Rectal smooth muscle tissue (tissue), 1 donor: ENCODE results near the gene ZNHIT3.
A peak's percentile ranks its signal among the peaks of the same experiment; 100 is the strongest.

ENCODE experiments used
- H3K27ac ChIP-seq: one replicate; pipeline ENCODE4 v1.7.0; 2013; ENCODE audit warnings: low read depth, low read length, inconsistent platforms
- H3K27me3 ChIP-seq: one replicate; pipeline ENCODE4 v1.7.0; 2013; ENCODE audit warnings: low read length; ENCODE audit not compliant: control insufficient read depth, insufficient read depth
- H3K36me3 ChIP-seq: one replicate; pipeline ENCODE4 v1.7.0; 2013; ENCODE audit warnings: low read length; ENCODE audit not compliant: control insufficient read depth, insufficient read depth
- H3K4me1 ChIP-seq: one replicate; pipeline ENCODE4 v1.7.0; 2013; ENCODE audit warnings: low read length; ENCODE audit not compliant: control insufficient read depth, insufficient read depth
- H3K4me3 ChIP-seq: one replicate; pipeline ENCODE4 v1.7.0; 2013; ENCODE audit warnings: low read length
- H3K9ac ChIP-seq: one replicate; pipeline ENCODE4 v1.7.0; 2013; ENCODE audit warnings: low read length

ZNHIT3 gene

GRCh38 chr17:36527621-36528250, 41.3 kb downstream of the ZNHIT3 start:
- H3K36me3 ChIP-seq = peaks cover 23% of the 10 kb centered on the region
- no peak overlapping the region for H3K27ac ChIP-seq
- H3K4me3 ChIP-seq = no peak overlapping the region

GRCh38 chr17:36529121-36529520, 42.6 kb downstream of the ZNHIT3 start:
- Histone ChIP-seq H3K4me1 (no peaks in the 10 kb centered on the region), H3K27me3 (no peaks in the 10 kb centered on the region), H3K27ac (no peak overlapping the region), H3K36me3 (peaks cover 23% of the 10 kb centered on the region), H3K9ac (no peak overlapping the region), H3K4me3 (no peak overlapping the region)

More at GRCh38 chr17:36527621-36528250, 41.3 kb downstream of the ZNHIT3 start:
- Histone ChIP-seq H3K9ac (no peak overlapping the region), H3K4me1 (no peaks in the 10 kb centered on the region), H3K27me3 (no peaks in the 10 kb centered on the region)

- Histone ChIP-seq H3K4me3 (no peak overlapping the region), H3K27me3 (no peaks in the 10 kb centered on the region), H3K4me1 (peaks cover 3% of the 10 kb centered on the region), H3K36me3 (peaks cover 7% of the 10 kb centered on the region), H3K9ac (no peak overlapping the region), H3K27ac (no peak overlapping the region)
Measured at GRCh38 chr17:36532435-36532975, 46.0 kb downstream of the ZNHIT3 start.

GRCh38 chr17:36533935-36534839, 47.7 kb downstream of the ZNHIT3 start:
- H3K9ac ChIP-seq = peak overlapping the region; percentile 69
- H3K27ac ChIP-seq = peak overlapping the region; percentile 91
- H3K36me3 ChIP-seq = peaks cover 2% of the 10 kb centered on the region
- peak overlapping the region; percentile 79 for H3K4me3 ChIP-seq
- peaks cover 3% of the 10 kb centered on the region for H3K4me1 ChIP-seq
- no peaks in the 10 kb centered on the region for H3K27me3 ChIP-seq

GRCh38 chr17:36534840-36535668, 48.6 kb downstream of the ZNHIT3 start, which contains the start of the genes MYO19 and PIGW:
TSS of gene MYO19 (minus strand) at chr17:36534868. CDS start at chr17:36532538, 2,330 bp downstream.
TSS of gene PIGW (plus strand) at chr17:36534987. CDS start at chr17:36537102, 2,115 bp downstream.
- peak within 1 kb of the TSS; percentile 79 for H3K4me3 ChIP-seq
- peaks cover 2% of the 10 kb centered on the region for H3K36me3 ChIP-seq
- peak within 1 kb of the TSS; percentile 91 for H3K27ac ChIP-seq
- H3K9ac ChIP-seq = peak within 1 kb of the TSS; percentile 88
- H3K4me1 ChIP-seq = peaks cover 3% of the 10 kb centered on the region
- no peaks in the 10 kb centered on the region for H3K27me3 ChIP-seq

GRCh38 chr17:36535669-36536081, 49.2 kb downstream of the ZNHIT3 start:
- peak overlapping the region; percentile 16 for H3K9ac ChIP-seq
- H3K4me3 ChIP-seq = peak overlapping the region; percentile 79
- no peaks in the 10 kb centered on the region for H3K27me3 ChIP-seq
- H3K36me3 ChIP-seq = peaks cover 2% of the 10 kb centered on the region
- H3K4me1 ChIP-seq = peaks cover 3% of the 10 kb centered on the region
- H3K27ac ChIP-seq = peak overlapping the region; percentile 91

- H3K4me3 ChIP-seq = no peak overlapping the region
- peaks cover 3% of the 10 kb centered on the region for H3K4me1 ChIP-seq
- no peaks in the 10 kb centered on the region for H3K36me3 ChIP-seq
- H3K27me3 ChIP-seq = no peaks in the 10 kb centered on the region
- H3K27ac ChIP-seq = no peak overlapping the region
- no peak overlapping the region for H3K9ac ChIP-seq
Measured at GRCh38 chr17:36540696-36541095, 54.2 kb downstream of the ZNHIT3 start.

GRCh38 chr17:36542755-36543154, 56.3 kb downstream of the ZNHIT3 start:
- Histone ChIP-seq H3K27me3 (no peaks in the 10 kb centered on the region), H3K4me3 (no peak overlapping the region), H3K4me1 (peaks cover 19% of the 10 kb centered on the region), H3K27ac (no peak overlapping the region), H3K36me3 (no peaks in the 10 kb centered on the region), H3K9ac (no peak overlapping the region)

GRCh38 chr17:36544044-36544306, 57.5 kb downstream of the ZNHIT3 start:
- Histone ChIP-seq H3K4me3 (peak overlapping the region; percentile 79), H3K4me1 (peaks cover 19% of the 10 kb centered on the region), H3K9ac (peak overlapping the region; percentile 72), H3K27ac (peak overlapping the region; percentile 88), H3K36me3 (no peaks in the 10 kb centered on the region), H3K27me3 (no peaks in the 10 kb centered on the region)

GRCh38 chr17:36544307-36545076, 58.0 kb downstream of the ZNHIT3 start, which contains the start of gene GGNBP2:
TSS of gene GGNBP2 (plus strand) at chr17:36544919. CDS start at chr17:36545725, 806 bp downstream.
- H3K4me3 ChIP-seq = peak within 1 kb of the TSS; percentile 88
- H3K36me3 ChIP-seq = no peaks in the 10 kb centered on the region
- peak within 1 kb of the TSS; percentile 94 for H3K9ac ChIP-seq
- H3K27me3 ChIP-seq = no peaks in the 10 kb centered on the region
- H3K4me1 ChIP-seq = peaks cover 19% of the 10 kb centered on the region
- H3K27ac ChIP-seq = peak within 1 kb of the TSS; percentile 90

- Histone ChIP-seq H3K27me3 (no peaks in the 10 kb centered on the region), H3K9ac (peak overlapping the region; percentile 94), H3K36me3 (no peaks in the 10 kb centered on the region), H3K4me3 (peak overlapping the region; percentile 88), H3K27ac (peak overlapping the region; percentile 88), H3K4me1 (peaks cover 19% of the 10 kb centered on the region)
Measured at GRCh38 chr17:36545077-36545464, 58.6 kb downstream of the ZNHIT3 start.
